ENCODE measurements around the gene CADPS.

CADPS gene

GRCh38 chr3:62369476-62369743, 505.8 kb downstream of the CADPS start:
- no peak for DNase-seq

DNA sequence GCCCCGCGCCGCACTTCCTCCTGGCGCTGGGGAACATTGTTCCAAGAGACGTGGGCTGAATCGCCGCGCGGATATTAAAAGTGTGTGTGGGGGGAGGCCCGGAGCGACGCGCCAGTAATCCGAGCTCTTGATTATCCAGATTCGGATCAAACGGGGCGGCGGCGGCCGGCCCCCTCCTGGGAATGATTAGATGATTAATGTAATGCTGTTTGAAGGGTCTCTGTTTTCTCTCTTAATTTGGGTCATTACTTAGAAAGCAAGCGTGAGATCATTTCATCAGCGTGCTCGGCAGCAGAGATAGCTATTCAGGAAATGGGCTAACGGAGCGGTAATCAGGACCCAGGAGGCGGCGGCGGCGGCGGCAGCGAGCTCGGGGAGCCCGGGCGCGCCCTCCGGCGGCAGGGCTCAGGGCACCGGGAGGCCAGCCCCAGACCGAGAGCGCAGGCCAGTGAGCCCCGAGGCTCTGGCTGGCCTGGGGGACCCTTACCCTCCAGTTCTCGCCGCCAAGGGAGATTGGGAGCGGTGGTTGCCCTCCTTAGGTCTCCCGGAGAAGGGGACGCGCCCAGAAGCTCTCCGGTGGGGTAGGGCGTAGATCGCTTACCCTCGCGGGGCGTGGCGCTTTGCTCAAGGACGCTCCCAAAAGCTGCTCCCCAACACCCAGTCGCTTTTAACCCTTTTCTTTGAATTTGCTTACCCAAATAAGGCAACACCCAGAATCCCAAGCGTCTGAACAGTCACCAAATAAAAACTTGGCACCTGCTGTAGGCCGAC, 506.3 kb downstream of the CADPS start:
- no peak for DNase-seq

DNA sequence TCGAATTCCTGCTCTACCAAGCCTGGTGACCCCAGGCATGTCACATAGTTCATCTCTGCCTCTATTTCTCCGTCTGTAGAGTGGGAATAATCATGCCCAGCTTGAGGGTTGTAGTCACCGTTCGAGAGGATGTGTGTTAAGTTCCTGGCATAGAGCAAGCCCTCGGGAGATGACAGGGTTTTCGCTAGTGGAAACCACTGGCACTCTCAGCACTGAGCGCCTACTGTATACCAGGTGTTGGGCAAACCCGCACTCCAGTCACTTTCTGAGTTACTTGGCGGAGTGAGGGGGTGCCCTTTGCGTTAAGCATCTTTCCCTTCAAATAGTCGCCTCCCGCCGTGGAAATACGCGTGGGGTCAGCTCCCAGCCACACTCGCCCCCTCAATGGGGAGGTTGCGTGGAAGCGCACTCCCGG, 506.9 kb downstream of the CADPS start:
- no peak for DNase-seq

DNA sequence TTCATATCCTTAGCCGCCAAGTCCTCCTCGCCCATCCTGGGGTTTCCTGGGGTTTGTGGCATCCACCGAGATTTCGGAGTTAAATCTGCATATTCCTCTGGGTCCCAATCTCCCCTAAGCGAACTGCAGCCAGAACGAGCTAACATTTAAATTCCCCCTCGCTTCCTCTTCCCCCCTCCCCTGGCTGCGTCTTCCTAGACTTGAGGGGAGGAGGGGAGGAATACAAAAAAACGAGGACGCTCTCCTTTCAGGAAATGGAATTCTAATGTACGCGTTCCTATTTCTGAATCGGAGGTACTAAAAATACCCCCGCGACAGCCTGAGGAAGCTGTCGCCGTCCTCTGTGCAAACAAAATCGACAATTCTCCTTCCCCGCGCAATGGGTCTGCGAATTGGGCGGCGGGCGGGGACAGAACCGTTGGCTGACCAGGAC, 507.4 kb downstream of the CADPS start:
- no peak for DNase-seq

DNA sequence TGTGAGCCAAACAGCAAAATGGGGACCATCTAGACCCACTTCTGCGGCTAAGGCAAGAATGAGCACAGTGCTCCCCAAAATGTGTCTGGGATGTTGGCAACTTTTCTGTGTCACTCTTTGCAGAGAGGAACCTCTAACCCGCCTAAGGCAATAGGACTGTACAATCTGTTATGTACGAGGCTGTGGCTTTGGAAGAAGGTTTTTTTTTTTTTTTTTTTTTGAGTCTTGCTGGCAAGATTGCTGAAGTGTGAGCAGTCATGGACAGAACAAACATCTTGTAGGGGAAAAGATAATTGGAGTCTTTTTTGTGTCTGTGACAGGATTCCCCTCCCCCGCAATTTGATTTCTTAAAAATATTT, 509.1 kb downstream of the CADPS start:
- DNase-seq, result no peak

- no peak for DNase-seq
These were observed 509.7 kb downstream of the CADPS start for GRCh38 chr3:62365391-62366125.

DNA sequence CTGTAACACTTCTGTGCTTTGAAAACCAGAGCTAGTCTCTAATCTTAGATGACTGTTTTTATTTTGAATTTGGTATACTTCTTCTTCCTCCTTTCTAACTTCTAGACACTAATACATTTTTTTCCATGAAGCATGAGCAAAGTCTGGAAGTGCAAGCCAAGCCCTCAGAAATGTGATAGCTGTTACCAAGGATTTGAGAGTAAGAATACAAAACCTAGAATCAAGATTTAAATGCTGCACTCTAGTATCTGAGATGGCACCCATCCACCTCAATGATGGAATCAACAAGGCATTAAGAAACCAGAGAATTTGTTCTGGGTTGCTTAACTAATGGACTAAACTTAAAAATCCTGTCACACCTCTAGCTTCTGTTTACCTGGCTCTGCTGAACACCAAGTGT, 511.0 kb downstream of the CADPS start:
- no peak for DNase-seq

DNA sequence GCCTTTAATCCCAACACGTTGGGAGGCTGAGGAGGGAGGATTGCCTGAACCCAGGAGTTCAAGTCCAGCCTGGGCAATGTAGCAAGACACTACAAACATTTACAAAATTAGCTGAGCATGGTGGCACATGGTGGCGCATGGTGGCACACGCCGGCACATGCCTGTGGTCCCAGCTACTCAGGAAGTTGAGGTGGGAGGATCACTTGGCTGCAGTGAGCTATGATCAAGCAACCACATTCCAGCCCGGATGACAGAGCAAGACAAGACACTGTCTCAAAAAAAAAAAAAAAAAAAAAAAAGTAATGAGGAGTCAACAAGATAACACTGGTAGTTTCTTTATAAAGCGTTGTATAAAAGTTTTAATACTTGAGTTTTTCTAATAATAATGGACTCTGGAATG, 511.9 kb downstream of the CADPS start:
- DNase-seq, result no peak

DNA sequence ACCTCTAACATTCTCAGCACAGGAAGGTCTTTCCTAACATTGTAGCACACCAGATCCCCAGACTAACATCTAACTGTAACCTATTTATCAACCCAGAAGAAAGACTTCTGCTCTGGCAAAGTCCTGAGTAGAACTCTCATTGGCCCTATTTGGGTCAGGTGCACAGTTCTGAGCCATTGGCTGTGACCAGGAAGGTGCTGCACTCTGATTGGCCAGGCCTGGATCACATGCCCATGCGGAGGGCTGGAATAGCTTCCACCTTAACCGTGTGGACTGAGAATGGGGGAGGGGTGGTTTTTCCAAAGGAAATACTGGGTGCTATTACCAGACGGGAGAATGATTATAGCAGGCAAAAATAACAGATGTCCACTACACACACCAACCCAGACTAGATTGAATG, 513.4 kb downstream of the CADPS start:
- DNase-seq, result no peak

- no peak for DNase-seq
These were observed 514.0 kb downstream of the CADPS start for GRCh38 chr3:62361261-62361660.

- no peak for DNase-seq
These were observed 515.7 kb downstream of the CADPS start for GRCh38 chr3:62359531-62359930.

DNA sequence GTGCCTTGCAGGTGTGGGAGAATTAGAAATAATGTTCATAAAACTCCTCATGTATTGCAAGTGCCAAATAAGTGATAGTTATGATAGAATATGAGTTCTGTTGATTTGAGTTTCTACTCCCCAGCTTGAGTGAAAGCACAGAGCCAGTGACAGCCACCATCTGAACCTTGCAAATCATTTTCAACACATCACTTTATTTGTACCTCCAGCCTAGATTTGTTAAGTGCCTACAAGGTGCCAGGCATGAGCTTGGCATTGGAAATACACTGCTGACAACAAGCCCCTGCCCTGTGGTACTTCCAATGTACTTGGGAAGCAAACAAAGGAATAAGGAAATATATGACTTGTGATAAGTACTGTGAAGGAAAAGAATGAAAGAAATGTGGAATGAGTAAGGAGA, 518.9 kb downstream of the CADPS start:
- DNase-seq, result no peak

GRCh38 chr3:62355703-62356102, 519.5 kb downstream of the CADPS start:
- no peak for DNase-seq

Measured in CD4-positive, alpha-beta T cell treated with Interleukin-6 for 4 hours (primary cell).